ENCODE results near the gene PLCB1. TPM values are rescaled to one million over a fixed set of nuclear protein-coding genes. Genes with fewer than 3 reads are reported as not detected.

PLCB1 gene
- total RNA-seq, 1 donor from 2014 or later: 58.5 TPM

DNA sequence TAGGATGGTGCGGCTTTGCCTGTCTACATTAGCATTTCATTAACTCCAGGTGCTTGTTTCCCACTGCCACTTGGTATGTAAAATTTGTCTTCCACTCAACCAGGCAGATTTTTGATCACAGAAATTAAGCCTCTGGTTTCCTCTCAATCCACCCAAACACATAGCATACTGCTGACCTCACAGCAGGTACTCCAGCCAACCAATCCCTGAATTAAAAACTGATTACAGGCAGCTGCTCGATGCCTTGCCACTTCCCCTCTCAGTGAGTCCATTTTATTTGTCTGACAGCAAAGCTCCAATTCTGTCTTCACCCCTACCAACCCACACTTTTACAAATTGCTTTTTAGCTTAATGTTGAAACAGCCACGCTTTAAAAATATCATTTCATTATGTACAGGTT is 95.2 kb downstream of the PLCB1 start:
- no peak for DNase-seq (ENCODE audit: low spot score)
- intact Hi-C loops (cut with DNase I): no loop called here
- no peak for ATAC-seq

DNA sequence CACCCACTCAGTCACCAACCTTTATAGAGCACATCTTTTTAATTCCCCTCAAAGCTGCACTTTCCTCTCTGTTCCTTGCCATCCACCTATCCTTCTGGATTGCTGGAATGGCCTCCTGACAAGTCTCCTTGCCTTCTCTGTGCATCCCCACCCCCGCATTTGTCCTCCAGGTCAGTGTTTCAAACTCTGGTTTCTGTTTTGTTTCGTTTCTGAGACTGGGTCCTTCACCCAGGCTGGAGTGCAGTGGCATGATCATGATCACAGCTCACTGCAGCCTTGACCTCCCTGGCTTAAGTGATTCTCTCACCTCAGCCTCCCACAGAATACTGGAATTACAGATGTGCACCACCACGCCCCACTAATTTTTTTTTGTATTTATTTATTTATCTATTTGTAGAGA is 96.2 kb downstream of the PLCB1 start:
- intact Hi-C loops (cut with DNase I): no loop called here
- ATAC-seq (no peak), DNase-seq (ENCODE audit: low spot score) (no peak)

DNA sequence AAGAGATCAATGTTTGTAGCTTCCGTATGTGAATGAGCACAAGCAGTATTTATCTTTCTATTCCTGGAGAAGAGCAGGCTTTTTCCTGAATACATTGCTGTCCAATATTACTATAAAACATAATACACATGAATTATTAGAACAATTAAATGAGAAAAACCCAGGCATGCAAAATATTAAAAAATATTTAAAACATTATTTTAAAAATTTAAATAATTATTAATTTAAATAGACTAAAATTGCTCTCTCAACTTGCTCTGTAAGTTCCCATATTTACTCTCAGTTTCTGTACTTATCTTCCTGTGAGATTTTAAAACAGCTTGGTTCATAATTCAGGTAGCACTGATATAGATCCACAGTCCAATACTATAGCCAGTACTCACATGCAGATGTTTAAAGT is 97.0 kb downstream of the PLCB1 start:
- DNase-seq (ENCODE audit: low spot score): no peak
- no peak for ATAC-seq
- intact Hi-C loops (cut with DNase I): no loop called here

DNA sequence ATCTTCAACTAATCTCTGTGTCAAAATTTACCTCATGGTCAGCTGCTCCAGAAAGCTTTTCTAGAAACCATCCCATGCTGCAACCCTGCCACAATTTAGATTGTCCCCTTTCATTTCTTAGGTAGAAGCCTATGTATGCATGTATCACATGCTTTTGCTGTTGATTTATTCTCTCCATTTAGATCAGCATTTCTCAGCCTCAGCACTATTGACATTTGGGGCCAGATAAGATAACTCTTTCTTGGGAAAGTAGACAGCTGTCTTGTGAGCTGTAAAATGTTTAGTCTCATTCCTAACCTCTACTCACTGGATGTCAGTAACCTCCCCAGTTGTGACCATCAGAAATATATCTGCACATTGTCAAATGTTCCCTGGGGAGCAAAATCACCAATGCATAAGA is 99.0 kb downstream of the PLCB1 start:
- DNase-seq (ENCODE audit: low spot score): no peak
- intact Hi-C loops (cut with DNase I): no loop called here
- no peak for ATAC-seq

DNA sequence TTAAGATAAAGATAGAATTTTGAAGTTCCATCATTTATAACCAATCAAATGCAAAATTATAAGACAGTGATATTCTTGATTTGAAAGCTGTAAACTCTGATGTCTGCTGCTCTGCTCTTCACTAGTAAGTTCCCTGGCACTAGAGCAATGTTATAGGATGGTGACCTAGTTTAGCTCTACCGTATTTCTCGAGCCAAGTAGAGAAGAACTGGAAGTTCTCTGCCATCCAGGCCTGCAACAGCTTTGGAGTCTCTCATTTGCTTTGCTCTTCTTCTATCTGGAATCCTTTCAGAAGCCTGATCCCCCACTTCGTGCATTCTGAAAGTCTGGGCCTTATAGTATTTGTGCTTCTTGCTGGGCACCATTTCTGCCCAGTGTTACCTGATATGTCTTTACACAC is 100.3 kb downstream of the PLCB1 start:
- DNase-seq (ENCODE audit: low spot score) (no peak), ATAC-seq (no peak)
- intact Hi-C loops (cut with DNase I): no loop called here

DNA sequence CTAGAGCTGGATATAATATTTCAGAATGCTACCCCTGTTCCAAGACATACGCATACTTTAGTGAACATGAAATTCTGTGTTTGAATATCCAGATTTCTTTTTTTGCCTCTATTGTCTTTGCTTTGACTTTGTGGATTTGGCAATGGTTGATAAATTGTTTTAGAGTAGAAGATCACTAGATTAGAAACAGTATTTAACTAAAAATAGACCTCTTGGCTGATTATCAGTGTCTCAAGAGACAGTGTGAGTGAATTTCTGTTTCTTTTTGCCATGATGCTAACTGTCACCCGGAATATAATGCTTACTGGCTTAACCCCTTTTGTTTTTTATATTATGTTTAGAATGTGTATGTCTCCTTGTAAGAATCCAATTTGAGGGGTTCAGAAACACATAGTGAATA is 102.5 kb downstream of the PLCB1 start:
- ATAC-seq (peak; percentile 42), DNase-seq (ENCODE audit: low spot score) (no peak)
- intact Hi-C loops (cut with DNase I): no loop called here

GRCh38 chr20:8242066-8242465 is 110.0 kb downstream of the PLCB1 start:
- peak; percentile 22 for ATAC-seq
- no peak for DNase-seq (ENCODE audit: low spot score)
- intact Hi-C loops (cut with DNase I): loop anchor here (5.0 kb wide), 1 partner anchor 855 kb away; no protein-coding TSS in a partner anchor

DNA sequence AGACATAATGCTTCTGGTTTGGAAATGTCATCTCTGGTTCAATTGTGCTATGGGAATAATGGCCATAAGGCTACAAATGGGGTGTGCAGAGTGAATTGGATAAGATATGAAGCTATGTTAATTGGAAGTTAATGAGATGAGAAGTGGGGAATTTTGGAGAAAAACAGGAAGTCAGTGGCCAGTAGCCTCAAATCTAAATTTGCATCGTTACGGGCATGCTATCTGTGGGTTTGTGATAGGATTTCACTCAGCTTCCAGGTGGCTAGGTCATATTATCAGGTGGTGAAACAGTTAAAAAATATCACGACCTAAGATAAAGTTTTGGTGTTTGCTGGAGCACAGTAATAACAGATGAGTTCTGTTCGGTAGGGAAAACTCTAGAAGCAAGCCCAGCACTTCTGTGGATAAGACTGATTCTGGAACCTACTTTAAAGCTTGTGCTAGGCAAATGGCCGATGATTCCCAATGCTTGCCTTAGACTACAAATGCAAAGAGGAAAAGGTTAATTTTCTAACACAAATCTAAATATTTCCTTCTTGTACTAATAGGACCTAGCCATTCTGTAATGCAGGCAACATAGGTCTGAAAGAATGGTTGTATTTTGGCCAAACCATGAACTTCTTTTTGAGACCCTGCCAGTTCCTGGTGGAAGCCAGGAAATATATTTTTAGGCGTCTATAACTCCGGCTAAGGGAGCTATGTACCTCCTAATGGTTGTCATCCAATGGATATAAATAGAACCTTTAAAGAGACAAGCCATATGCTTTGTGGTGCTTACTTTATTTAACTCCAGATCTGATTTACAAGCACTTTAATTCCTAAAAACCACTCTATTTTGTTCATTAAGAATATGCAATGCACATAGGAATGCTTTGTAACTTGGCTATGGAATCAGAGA is 111.0 kb downstream of the PLCB1 start:
- DNase-seq (ENCODE audit: low spot score) (no peak), ATAC-seq (no peak)
- intact Hi-C loops (cut with DNase I): loop anchor here (5.0 kb wide), 1 partner anchor 854 kb away; no protein-coding TSS in a partner anchor

GRCh38 chr20:8244637-8245036 is 112.6 kb downstream of the PLCB1 start:
- intact Hi-C loops (cut with DNase I): loop anchor here (5.0 kb wide), 1 partner anchor 853 kb away; no protein-coding TSS in a partner anchor
- DNase-seq (ENCODE audit: low spot score) (no peak), ATAC-seq (peak; percentile 88)

DNA sequence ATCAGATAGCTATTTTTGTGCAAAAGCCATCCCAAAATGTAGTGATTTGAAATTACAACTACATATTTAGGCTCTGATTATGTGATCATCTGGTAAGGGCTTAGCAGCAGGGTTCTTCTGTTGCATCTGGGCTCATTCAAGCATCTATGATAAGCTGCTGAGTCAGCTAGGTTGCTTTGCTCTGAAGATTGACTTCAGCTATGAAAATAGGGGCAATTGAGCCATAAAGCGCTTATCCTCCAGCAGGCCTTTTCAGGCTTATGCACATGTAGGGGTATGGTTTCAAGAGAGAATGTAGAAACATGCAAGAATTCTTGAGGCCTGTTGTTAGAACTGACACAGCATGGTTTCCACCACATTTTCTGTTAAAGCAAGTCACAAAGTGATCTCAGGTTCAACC is 114.1 kb downstream of the PLCB1 start:
- intact Hi-C loops (cut with DNase I): no loop called here
- no peak for DNase-seq (ENCODE audit: low spot score)
- ATAC-seq: no peak

DNA sequence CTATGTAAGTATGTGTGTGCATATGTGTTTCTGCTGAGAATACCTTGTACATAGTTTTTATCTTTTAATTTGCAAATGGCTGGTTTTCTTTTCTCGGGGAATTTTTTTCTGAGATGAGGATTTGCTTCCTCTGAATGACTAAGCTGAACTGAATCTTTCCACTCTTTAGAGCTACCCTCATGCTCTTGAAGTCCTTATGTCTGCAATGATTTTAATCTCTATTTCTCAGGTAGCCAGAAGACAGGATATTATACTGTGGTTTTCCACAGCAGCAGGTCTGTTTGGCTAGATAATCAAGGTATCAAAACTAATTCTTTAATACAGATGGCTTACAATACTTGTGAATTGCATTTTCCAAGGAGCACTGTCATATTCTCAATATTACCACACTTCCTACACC is 114.7 kb downstream of the PLCB1 start:
- DNase-seq (ENCODE audit: low spot score): no peak
- intact Hi-C loops (cut with DNase I): no loop called here
- ATAC-seq: no peak

DNA sequence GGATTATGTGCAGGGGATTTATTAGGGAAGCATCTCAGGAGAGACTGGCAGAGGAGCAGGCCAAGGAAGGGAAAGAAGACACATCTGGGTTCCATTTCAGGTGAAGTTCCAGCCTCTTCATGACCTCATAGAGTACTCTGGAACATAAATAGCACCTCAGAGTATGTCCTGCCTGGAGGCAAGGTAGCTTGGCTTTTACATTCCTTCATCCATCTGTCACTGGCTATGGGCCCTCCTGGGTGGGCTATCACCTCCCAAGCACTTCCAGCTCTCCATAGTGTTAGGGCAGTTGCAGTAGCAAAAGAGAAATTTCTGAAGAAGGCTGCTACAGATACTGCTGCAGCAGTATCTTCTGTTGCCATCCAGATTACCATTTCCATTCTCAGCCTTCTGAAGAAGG is 116.0 kb downstream of the PLCB1 start:
- no peak for DNase-seq (ENCODE audit: low spot score)
- intact Hi-C loops (cut with DNase I): no loop called here
- ATAC-seq: no peak

DNA sequence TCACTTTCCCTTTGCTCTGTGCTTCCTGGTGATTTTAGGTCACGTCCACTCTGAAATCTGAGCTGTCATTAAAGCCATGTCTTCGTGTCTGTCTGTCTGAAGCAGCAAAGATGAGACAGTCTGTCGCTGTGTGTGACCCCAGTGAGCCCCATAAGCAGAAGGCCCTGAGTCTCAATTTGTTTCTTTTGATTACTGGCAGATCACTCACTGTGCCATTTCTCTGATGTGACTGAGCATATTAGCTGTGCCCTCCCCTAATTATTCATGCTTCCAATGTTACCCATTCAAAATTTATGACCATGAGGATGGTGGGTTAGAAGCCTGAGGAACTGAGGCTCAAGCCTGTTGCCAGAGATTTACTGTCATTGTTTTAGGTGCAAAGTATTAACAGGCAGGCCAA is 117.6 kb downstream of the PLCB1 start:
- DNase-seq (ENCODE audit: low spot score): no peak
- intact Hi-C loops (cut with DNase I): loop anchor here (5.0 kb wide), 1 partner anchor 408 kb away; no protein-coding TSS in a partner anchor
- ATAC-seq: no peak

DNA sequence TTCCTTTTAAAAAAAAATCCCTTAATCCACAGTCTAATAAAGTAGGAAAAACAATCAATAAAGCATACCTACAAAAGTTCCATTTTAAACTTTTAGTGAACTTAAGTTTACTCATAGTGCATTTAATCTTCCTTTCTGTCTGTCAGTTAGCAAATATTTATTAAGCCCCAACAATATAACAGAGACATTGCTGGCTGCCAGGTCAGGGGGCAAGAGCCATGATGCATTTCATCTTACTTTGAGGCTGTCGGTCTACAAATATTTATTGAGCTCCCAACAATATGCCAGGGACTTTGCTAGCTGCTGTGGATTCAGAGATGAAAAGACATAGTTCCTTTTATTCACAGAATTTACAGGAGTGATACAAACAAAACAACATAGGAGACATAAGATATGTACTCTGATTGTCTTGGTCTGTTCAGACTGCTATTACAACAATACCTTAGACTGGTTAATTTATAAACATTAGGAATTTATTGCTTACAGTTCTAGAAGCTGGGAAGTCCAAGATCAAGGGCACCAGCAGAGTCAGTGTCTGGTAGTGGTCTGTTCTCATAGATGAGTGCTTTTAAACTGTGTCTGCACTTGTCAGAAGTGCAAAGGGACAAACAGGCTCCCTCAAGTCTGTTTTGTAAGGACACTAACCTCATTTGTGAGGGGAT is 118.6 kb downstream of the PLCB1 start:
- intact Hi-C loops (cut with DNase I): loop anchor here (5.0 kb wide), 1 partner anchor 407 kb away; no protein-coding TSS in a partner anchor
- ATAC-seq: no peak
- DNase-seq (ENCODE audit: low spot score): no peak

DNA sequence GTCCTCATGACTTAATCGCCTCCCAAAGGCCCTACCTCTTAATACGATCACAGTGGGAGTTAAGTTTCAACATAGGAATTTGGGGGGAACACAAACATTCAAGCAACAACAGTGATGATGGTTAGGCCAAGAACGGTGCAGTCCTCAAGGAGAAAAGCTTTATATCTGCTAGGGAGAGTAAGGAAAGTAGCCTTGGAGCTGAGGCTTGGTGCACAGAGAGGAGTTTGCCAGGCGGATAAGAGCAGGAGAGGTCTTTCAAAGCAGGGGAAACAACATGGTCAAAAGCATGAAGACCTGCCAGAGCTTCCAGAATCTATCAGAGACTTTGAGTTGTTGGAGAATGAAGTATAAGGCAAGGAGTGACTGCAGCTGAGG is 119.1 kb downstream of the PLCB1 start:
- ATAC-seq: no peak
- no peak for DNase-seq (ENCODE audit: low spot score)
- intact Hi-C loops (cut with DNase I): loop anchor here (5.0 kb wide), 1 partner anchor 406 kb away; no protein-coding TSS in a partner anchor

DNA sequence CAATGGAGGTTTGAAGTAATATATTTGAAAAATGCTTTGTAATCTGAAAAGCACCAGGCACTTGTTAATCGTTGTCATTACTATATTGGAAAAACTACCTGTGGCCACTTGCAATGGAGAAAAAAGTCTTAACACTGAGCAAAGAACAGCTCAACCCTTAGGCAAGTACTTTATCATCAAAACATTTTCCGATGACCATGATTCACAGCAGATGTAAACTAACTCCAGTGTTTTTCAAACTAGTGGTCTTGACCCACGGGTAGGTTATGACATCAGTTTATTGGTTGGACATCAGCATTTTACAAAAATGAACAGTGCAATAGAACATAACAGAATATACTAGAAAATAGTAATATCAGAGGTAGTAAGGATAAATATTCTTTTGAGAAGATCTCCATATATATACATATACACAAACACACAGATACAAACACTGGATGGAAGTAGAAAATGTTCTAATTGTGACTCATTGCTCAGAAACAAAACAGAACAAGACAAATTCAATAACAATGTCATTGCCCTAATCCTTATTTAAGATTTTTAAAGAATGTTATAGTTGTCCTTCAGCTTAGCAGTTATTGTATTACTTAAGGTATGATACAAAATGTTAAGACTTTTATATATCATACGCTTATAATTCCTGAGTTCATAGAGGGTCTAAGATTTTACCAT is 123.0 kb downstream of the PLCB1 start:
- no peak for ATAC-seq
- no peak for DNase-seq (ENCODE audit: low spot score)
- intact Hi-C loops (cut with DNase I): loop anchor here (5.0 kb wide), 1 partner anchor 402 kb away; no protein-coding TSS in a partner anchor

GRCh38 chr20:8255945-8256632 is 124.0 kb downstream of the PLCB1 start:
- ATAC-seq: no peak

DNA sequence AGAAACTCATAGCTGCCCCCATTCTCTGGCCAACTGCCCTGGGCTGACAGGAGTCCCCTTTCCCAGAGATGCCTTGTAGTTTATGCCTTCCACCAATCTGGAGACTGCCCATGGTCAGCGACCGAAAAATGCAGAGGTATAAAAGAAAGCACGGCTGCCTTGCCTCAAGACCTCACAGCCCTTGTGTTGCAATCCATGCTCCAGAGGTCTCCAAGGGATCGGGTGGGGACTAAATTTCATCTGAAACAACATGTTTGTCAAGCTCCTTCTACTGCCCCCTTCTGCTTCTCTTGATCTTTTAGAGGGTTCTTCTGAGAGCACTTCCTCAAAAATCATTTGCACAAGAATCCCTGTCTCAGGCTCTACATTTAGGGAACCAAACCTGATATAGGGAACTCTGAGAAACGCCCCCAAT is 128.8 kb downstream of the PLCB1 start:
- DNase-seq (ENCODE audit: low spot score): no peak
- intact Hi-C loops (cut with DNase I): no loop called here
- ATAC-seq: peak; percentile 50

More at GRCh38 chr20:8255945-8256632, 124.0 kb downstream of the PLCB1 start:
- intact Hi-C loops (cut with DNase I): no loop called here
- no peak for DNase-seq (ENCODE audit: low spot score)

GRCh38 chr20:8262721-8263120 is 130.7 kb downstream of the PLCB1 start:
- ATAC-seq (no peak), DNase-seq (ENCODE audit: low spot score) (no peak)
- intact Hi-C loops (cut with DNase I): no loop called here

Measured in sciatic nerve (tissue), 2 donors.